PFSK-1 (cell line): ENCODE data around the gene KRT33A.

Experiments used
- FOXP2 ChIP-seq: optimal IDR thresholded peaks from 2 replicates; pipeline ENCODE3; 2011; ENCODE audit warnings: borderline replicate concordance, control low read depth, inconsistent platforms; ENCODE audit not compliant: insufficient read depth; ENCODE audit errors: extremely low read length, extremely low read depth
- POLR2AphosphoS5 ChIP-seq: IDR thresholded peaks from 2 replicates; pipeline ENCODE4 v1.6.1; 2012; ENCODE audit warnings: low read depth, mild to moderate bottlenecking, control low read depth, low read length, moderate library complexity
- REST ChIP-seq, 2 experiments: IDR thresholded peaks; 2 replicates each; pipeline versions ENCODE4 v1.6.1 to v1.8.0; 2011 to 2012; ENCODE audit warnings: low read depth in 2 of 2, low read length in 2 of 2, control low read depth in 1 of 2, inconsistent platforms in 1 of 2, mild to moderate bottlenecking in 1 of 2, moderate library complexity in 1 of 2; ENCODE audit not compliant: insufficient read depth in 1 of 2
- SIN3A ChIP-seq: IDR thresholded peaks from 2 replicates; pipeline ENCODE4 v1.6.1; 2012; ENCODE audit warnings: mild to moderate bottlenecking, low read length, moderate library complexity, borderline replicate concordance; ENCODE audit not compliant: insufficient read depth
- TAF1 ChIP-seq: IDR thresholded peaks from 2 replicates; pipeline ENCODE4 v1.6.1; 2012; ENCODE audit warnings: low read length, control low read depth, borderline replicate concordance; ENCODE audit not compliant: insufficient read depth

Gene KRT33A

GRCh38 chr17:41367426-41368075, 16.9 kb upstream of the KRT33A start:
- TF ChIP-seq POLR2AphosphoS5, result no peak
- no peak for TF ChIP-seq SIN3A
- no peak for TF ChIP-seq TAF1
- no peak for TF ChIP-seq REST (IDR thresholded peaks at IDR 0.05; ENCODE audit: insufficient read depth in 1 of 2, low read depth in 2 of 2, low read length in 2 of 2)
- TF ChIP-seq FOXP2, result no peak

- no peak for TF ChIP-seq POLR2AphosphoS5
- TF ChIP-seq FOXP2, result no peak
- no peak for TF ChIP-seq REST (IDR thresholded peaks at IDR 0.05; ENCODE audit: insufficient read depth in 1 of 2, low read depth in 2 of 2, low read length in 2 of 2)
- no peak for TF ChIP-seq TAF1
- no peak for TF ChIP-seq SIN3A
Measured at GRCh38 chr17:41366070-41366469, 15.4 kb upstream of the KRT33A start.

- no peak for TF ChIP-seq SIN3A
- no peak for TF ChIP-seq REST (IDR thresholded peaks at IDR 0.05; ENCODE audit: insufficient read depth in 1 of 2, low read depth in 2 of 2, low read length in 2 of 2)
- no peak for TF ChIP-seq POLR2AphosphoS5
- no peak for TF ChIP-seq TAF1
- no peak for TF ChIP-seq FOXP2
Measured at GRCh38 chr17:41363881-41364280, 13.3 kb upstream of the KRT33A start.

GRCh38 chr17:41360296-41360995, 9.8 kb upstream of the KRT33A start:
- TF ChIP-seq SIN3A, result no peak
- no peak for TF ChIP-seq POLR2AphosphoS5
- TF ChIP-seq FOXP2, result no peak
- TF ChIP-seq REST (IDR thresholded peaks at IDR 0.05; ENCODE audit: insufficient read depth in 1 of 2, low read depth in 2 of 2, low read length in 2 of 2), result no peak
- TF ChIP-seq TAF1, result no peak
